ENCODE measurements around the gene ST3GAL2. TPM values are rescaled to one million over a fixed set of nuclear protein-coding genes. Genes with fewer than 3 reads are reported as not detected.

ST3GAL2 gene
- total and polyA plus RNA-seq, 2 of the 4 experiments (the other 2 are of a cell fraction): 17.4 to 17.7 TPM

DNA sequence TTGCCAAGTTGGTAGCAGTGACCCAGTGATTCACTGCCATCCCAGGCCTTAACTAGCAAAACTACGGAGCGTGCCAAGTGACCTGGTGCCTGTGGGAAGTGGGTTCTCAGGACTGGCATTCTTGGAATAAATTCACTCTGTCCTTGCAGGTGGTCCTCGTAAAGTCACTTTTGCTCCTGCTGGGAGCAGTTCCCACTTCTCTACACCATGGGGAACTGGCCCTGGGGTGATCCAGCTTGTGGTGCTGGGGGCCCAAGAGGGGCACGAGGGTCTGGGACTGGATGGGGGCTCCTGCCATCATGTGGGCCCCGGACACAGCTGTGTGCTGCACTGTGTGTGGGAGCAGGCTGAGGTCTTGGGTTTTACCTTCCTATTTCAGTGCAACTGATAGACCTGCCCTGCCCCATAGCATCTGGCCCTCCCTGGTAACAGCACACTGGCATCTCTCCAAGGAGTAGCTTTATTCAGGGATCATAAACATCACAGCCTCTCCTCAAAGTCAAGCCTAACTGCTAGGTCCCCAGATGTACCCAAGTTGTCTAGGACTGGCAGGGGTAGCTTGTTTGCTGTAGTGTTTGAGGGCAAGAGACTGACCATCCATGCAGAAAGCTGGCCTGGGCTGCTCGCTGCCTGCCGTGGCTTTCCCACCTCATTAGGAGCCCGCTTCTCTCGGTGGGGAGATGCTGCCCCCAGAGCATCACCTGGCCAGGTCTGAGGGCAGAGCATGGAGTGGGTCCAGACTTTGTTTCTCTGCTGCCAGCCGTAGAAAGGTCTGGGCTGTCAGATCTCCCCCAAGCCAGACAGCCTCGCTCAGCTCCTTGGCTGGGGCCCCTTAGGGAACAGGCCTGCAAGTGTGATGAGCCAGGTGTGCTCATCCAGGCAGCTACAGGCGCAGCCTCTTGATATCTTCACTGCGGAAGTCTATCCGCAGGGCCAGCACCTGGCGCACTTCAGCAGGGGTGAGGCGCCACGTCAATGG lies 41.5 kb upstream of the ST3GAL2 start (continued):
- no peak for TF ChIP-seq RFX5 (IDR thresholded peaks at IDR 0.05; ENCODE audit: low read depth, low read length)

DNA sequence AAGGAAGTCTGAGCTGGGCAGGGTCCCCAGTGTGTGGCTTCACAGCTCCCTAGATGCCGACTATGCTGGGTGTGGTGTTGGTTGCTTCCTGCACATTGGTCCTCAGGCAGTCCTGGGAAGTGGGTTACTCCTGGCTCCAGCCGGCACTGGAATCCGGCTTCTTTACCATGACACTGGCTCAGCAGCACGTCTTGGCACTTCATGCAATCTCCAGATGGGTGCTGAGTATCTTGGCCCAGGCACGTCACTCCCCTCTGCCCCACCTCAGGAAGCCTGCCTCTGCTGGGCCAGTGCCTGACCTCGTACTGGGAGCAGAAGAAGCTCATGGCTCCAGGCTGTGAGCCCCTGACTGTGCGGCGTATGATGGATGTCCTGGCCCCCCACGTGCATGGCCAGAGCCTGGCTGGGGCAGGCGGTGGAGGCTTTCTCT lies 40.0 kb upstream of the ST3GAL2 start:
- CTCF ChIA-PET: no interaction called here
- no peak for ATAC-seq (ENCODE audit: low read depth)
- no peak for DNase-seq

More for the DNA sequence above, 40.0 kb upstream of the ST3GAL2 start:
- no peak overlapping the region for H2BK5ac ChIP-seq (ENCODE audit: low read depth, low read length, poor library complexity, severe bottlenecking)
- H3K27ac ChIP-seq (ENCODE audit: insufficient read depth, low read length): no peak overlapping the region
- H2AFZ ChIP-seq (replicated peaks; ENCODE audit: low read length, poor library complexity): no peak overlapping the region
- peak overlapping the region; percentile 15 for H2AK9ac ChIP-seq (replicated peaks; ENCODE audit: low read depth, low read length, poor library complexity)
- no peak overlapping the region for H3K4me3 ChIP-seq (ENCODE audit: insufficient read depth, low read depth, low read length)
- no peak for TF ChIP-seq FOS (IDR thresholded peaks at IDR 0.05; ENCODE audit: low read depth, low read length)
- TF ChIP-seq, protein P1, sequence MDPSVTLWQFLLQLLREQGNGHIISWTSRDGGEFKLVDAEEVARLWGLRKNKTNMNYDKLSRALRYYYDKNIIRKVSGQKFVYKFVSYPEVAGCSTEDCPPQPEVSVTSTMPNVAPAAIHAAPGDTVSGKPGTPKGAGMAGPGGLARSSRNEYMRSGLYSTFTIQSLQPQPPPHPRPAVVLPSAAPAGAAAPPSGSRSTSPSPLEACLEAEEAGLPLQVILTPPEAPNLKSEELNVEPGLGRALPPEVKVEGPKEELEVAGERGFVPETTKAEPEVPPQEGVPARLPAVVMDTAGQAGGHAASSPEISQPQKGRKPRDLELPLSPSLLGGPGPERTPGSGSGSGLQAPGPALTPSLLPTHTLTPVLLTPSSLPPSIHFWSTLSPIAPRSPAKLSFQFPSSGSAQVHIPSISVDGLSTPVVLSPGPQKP (IDR thresholded peaks at IDR 0.05; ENCODE audit: borderline replicate concordance, low read depth, low read length): no peak
- H3K27me3 ChIP-seq (ENCODE audit: control insufficient read depth, insufficient read depth, low read length): no peaks in the 10 kb centered on the region
- H3K14ac ChIP-seq (replicated peaks; ENCODE audit: low read depth, low read length): no peak overlapping the region
- peaks cover 15% of the 10 kb centered on the region for H3K4me1 ChIP-seq (ENCODE audit: control insufficient read depth, insufficient read depth, low read length)
- peaks cover 27% of the 10 kb centered on the region for H3K9me1 ChIP-seq (ENCODE audit: insufficient read depth, low read length)
- no peak overlapping the region for H3K56ac ChIP-seq (ENCODE audit: extremely low read depth, insufficient read depth, low read length)
- H2AK5ac ChIP-seq (ENCODE audit: low read depth, low read length): no peak overlapping the region
- H3K9ac ChIP-seq (ENCODE audit: low read depth, low read length): no peak overlapping the region
- no peak overlapping the region for H2BK15ac ChIP-seq (ENCODE audit: low read depth, low read length)
- peaks cover 52% of the 10 kb centered on the region for H3K36me3 ChIP-seq (ENCODE audit: control insufficient read depth, insufficient read depth, low read length)
- no peak overlapping the region for H3K18ac ChIP-seq (ENCODE audit: low read depth, low read length)
- 83% methylated on average over 2 of the region's 10 CpGs; no CpG with 5 or more reads in 1 of the 2 experiments for WGBS, 2 experiments (ENCODE audit: extremely low coverage in 2 of 2, insufficient read length in 1 of 2)
- no peak overlapping the region for H3K23ac ChIP-seq (ENCODE audit: low read depth, low read length)
- dilution Hi-C loops (cut with HindIII; ENCODE audit: low sequenced_read_pairs, unreplicated experiment): no loop called here
- H4K91ac ChIP-seq (ENCODE audit: insufficient read depth, low read depth, low read length): no peak overlapping the region
- BruUV-seq (replicated peaks): no TSS peak
- no peaks in the 10 kb centered on the region for H3K9me3 ChIP-seq (ENCODE audit: control insufficient read depth, insufficient read depth, low read length)
- POLR2A ChIA-PET (ENCODE audit: unreplicated experiment): no interaction called here
- H4K20me1 ChIP-seq (ENCODE audit: insufficient read depth, low read length): no peaks in the 10 kb centered on the region
- H2BK20ac ChIP-seq (ENCODE audit: low read depth, low read length): no peak overlapping the region
- no peak overlapping the region for H3K4me2 ChIP-seq (ENCODE audit: low read depth, low read length)
- intact Hi-C loops (cut with micrococcal nuclease): loop anchor here (5.0 kb wide), 1 partner anchor 82 kb away; no protein-coding TSS in a partner anchor
- H4K5ac ChIP-seq (ENCODE audit: low read depth, low read length): no peak overlapping the region
- no peak overlapping the region for H2BK120ac ChIP-seq (ENCODE audit: low read depth, low read length)
- H3K4ac ChIP-seq (ENCODE audit: low read depth, low read length): no peak overlapping the region
- no peak overlapping the region for H4K8ac ChIP-seq (ENCODE audit: low read depth in 2 of 2, low read length in 2 of 2)
- in situ Hi-C loops (cut with MboI; ENCODE audit: low sequenced_read_pairs): no loop called here
- H3K79me1 ChIP-seq (ENCODE audit: low read depth in 1 of 2, low read length in 2 of 2): peaks cover 0 to 7% of the 10 kb centered on the region in 2 experiments; a peak in 1 of 4 replicates

Measured in IMR-90 (cell line).